GM12874 (cell line): Measurements from ENCODE around the gene AUTS2.

Source experiments
- CTCF ChIP-seq: IDR thresholded peaks from 2 replicates; pipeline ENCODE4 v1.5.1; 2011; ENCODE audit warnings: low read depth, mild to moderate bottlenecking, control low read depth, low read length, moderate library complexity; ENCODE audit not compliant: insufficient read depth

AUTS2 gene

DNA sequence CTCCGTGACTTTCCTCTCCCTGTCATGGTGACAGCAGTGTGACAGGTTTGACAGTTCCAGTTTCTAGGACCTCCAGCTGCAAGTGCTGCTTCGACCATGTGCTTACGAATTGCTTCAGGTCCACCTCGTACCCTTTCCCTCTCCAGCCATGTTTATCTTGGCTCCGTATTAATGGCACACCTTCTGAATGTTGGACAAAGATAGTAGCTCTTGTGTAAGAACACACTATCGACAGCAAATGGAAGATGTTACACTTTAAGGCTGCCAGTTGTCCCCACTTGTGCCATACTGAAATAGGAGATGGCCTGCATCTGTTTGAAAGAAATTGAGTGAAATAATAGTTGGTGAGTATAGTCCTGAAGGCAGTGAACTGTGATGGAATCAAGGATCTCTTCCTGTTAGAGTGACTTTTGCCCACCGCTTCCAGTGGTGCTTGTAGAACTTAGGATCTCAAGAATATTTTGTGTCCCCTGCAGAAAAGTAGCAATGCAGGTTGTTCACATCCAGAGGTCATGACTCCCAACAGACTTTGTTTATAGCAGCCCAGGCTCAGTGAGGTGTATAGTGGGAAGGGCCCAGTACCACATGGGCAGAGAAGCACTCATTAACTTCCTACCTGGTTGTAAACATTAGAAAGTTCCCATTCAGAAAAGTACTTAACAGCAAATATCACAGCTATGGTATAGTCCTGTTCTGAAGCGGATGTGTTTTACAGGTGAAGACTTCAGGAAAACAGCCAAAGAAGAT, 904.0 kb downstream of the AUTS2 start:
- no peak for TF ChIP-seq CTCF

DNA sequence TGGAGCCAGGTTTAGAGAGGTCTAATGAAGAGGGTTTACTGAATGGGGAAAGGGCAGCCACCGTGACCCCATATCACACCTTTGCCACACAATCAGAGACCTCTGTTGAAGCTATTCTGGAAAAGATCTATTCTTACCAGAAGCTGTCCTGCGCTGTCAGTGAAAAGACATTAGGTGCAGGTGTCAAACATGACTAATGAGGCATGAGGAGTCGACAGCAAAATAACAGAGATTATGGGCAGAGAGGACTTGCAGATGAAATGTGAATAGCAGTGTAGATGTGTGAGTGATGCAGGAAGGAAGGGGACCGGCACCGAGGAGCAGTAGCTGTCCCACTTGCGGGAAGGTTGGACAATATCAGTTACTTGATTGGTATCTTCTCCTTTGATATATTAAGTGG, 906.0 kb downstream of the AUTS2 start:
- TF ChIP-seq CTCF: no peak

DNA sequence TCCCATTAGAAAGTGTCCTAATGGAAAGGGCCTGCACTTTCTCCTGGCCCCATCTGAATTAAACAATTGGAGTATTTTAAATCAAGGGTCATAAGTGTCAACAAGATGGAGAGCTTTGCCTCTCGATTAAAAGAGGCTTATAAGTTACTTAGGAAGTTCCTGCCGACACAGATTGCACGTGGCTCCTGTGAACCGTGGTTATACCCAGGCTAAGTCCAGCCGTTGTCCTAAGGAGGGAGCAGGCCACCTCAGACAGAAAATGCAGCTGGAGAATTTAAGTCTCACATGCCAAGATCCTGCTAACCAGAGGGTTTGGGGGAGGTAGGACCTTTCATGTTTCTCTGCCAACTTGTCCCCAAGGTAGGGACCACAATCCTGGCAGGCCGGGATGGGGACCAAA, 907.2 kb downstream of the AUTS2 start:
- no peak for TF ChIP-seq CTCF

GRCh38 chr7:70505886-70506285, 907.6 kb downstream of the AUTS2 start:
- TF ChIP-seq CTCF: no peak

DNA sequence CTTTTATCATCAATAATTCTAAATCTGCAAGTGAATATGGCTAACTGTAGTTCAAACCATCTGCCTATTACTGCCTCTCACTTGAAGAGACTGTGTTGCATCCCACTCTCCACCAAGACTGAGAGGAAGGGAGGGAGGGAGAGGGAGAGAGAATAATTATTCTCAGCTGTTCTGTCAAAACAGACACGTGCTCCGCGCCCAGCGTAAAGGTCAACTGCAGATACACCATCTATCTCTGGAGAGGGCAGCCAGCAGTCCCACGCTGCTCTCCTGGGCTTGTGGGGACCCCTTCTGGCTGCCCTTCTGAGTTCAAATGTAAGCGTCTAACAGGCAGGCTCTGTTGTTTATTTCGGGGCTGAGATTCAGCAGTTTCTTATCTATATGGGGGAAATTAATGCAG, 908.2 kb downstream of the AUTS2 start:
- 0 out of 2 replicates have a peak, but pooled peaks have one; percentile 11 for TF ChIP-seq CTCF

DNA sequence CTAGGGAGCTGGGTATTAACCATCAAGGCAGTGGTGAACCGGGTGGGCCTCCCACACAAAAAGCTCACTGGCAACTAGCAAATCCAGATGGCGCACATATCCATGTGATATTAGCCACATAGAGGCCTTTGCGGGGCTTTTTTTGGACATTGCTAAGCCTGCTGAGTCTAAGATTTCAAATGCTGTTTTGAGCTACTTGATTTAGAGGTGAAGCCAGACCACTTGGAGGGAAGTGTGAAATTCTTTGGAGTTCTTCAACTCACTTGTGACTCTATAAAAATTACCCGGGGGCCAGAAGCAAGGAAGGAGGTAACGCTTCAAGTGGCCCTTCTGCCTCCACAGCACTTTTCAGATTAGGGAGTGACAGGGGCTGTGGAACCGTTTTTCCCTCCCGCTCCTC, 913.9 kb downstream of the AUTS2 start:
- TF ChIP-seq CTCF: no peak

DNA sequence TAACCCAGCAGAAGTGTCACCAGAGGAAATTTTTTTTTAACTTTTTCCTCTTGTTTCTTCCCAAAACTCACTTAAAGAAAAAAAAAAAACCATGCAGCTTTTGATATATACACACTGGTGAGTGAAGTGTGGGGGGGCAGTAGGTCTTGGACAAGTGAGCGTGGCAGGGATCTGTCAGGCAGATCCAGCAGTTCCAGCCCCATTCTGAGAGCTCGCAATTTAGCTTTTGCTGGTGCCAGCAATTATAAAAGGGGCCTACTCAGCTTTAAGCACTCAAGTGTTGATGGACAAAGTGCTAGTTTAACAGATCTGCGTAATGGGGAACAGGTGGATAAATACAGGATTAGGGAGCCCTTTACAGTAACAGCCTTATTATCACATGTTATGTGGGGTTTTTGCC, 914.5 kb downstream of the AUTS2 start:
- TF ChIP-seq CTCF: no peak

DNA sequence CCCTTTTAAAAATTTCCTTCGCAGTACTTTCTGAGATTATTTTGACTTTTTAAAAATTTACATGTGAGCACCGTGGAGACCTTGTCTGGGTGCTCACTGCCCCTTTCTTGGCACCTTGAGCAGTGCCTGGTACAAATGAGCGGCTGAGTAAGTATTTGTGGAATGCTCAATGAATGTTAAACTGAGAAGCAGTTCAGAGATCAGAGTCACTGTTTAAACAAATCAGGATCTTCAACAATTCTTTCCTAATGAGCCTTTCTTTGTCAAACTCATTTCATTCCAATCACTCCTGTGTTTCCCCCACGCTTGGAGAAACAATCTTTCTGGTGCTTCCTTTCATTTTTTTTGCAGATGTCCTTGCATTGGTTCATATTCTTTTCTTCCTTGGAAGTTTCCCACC, 922.3 kb downstream of the AUTS2 start:
- TF ChIP-seq CTCF: no peak
